Body of pancreas (tissue), 4 donors: ENCODE data around the gene ADAMTS17. TPM values are rescaled to one million over a fixed set of nuclear protein-coding genes. Genes with fewer than 3 reads are reported as not detected.

Source experiments
- ATAC-seq: fragments of 150-250 bp; one replicate; pipeline ENCODE4 v1.9.1; 2016
- DNase-seq, 4 donors: peaks; one replicate each; pipeline ENCODE4 v3.0.0-alpha.2; 2019
- H3K27ac ChIP-seq, 4 donors: fragments of 200-600 bp; sonication (generic); 1 replicate in 3 of 4; 2 replicates in 1 of 4; pipeline versions ENCODE4 v1.5.1 to v1.6.1; 2016 to 2019; ENCODE audit warnings: mild to moderate bottlenecking in 1 of 4, mixed read lengths in 1 of 4, moderate library complexity in 1 of 4
- H3K27me3 ChIP-seq, 2 donors: fragments of 200-600 bp; sonication (generic); one replicate each; pipeline ENCODE4 v1.6.0; 2016; ENCODE audit warnings: mild to moderate bottlenecking in 1 of 2
- H3K36me3 ChIP-seq, 2 donors: fragments of 200-600 bp; sonication (generic); replicated peaks in 1 of 2; 2 replicates each; pipeline ENCODE4 v1.5.1; 2016; ENCODE audit warnings: low read depth in 2 of 2; ENCODE audit not compliant: insufficient read depth in 1 of 2
- H3K4me1 ChIP-seq: fragments of 200-600 bp; sonication (generic); one replicate; pipeline ENCODE4 v1.6.0; 2016
- H3K4me3 ChIP-seq, 2 donors: fragments of 200-600 bp; sonication (generic); 1 replicate in 1 of 2; 2 replicates in 1 of 2; pipeline ENCODE4 v1.5.1; 2016 to 2019
- H3K9me3 ChIP-seq, 3 donors: fragments of 200-600 bp; sonication (generic); 1 replicate in 2 of 3; 2 replicates in 1 of 3; pipeline ENCODE4 v1.5.1; 2016
- CTCF ChIP-seq, 7 experiments: fragments of 450-650 bp in 4 of 7; fragments of 200-600 bp in 3 of 7; sonication (generic) in 3 of 7; IDR thresholded peaks; one replicate each; pipeline ENCODE4 v1.5.1; 2016 to 2019; ENCODE audit warnings: antibody characterized with exemption in 7 of 7
- POLR2A ChIP-seq, 3 donors: fragments of 450-650 bp; IDR thresholded peaks; one replicate each; pipeline ENCODE4 v1.6.1; 2016; ENCODE audit warnings: antibody characterized with exemption in 3 of 3, mild to moderate bottlenecking in 2 of 3
- WGBS, 2 donors: methylation state at CpG; one replicate each; pipeline ENCODE4 v1.1.5; 2017; 5-methylcytosine and 5-hydroxymethylcytosine counted together
- intact Hi-C: fragments of 100-400 bp; cut with DNase I; formaldehyde crosslinking; loops from one replicate; pipeline ENCODE4 v1.15.1; 2023
- total RNA-seq, 2 donors: library from RNA; depleted of rRNA; stranded (reverse); fragments of >200 nt; gene quantifications; one replicate each; pipeline ENCODE4 v1.1.0, GENCODE V29; 2016

ADAMTS17 gene
- total RNA-seq, 2 donors from 2014 or later = 24.6 to 26.0 TPM

DNA sequence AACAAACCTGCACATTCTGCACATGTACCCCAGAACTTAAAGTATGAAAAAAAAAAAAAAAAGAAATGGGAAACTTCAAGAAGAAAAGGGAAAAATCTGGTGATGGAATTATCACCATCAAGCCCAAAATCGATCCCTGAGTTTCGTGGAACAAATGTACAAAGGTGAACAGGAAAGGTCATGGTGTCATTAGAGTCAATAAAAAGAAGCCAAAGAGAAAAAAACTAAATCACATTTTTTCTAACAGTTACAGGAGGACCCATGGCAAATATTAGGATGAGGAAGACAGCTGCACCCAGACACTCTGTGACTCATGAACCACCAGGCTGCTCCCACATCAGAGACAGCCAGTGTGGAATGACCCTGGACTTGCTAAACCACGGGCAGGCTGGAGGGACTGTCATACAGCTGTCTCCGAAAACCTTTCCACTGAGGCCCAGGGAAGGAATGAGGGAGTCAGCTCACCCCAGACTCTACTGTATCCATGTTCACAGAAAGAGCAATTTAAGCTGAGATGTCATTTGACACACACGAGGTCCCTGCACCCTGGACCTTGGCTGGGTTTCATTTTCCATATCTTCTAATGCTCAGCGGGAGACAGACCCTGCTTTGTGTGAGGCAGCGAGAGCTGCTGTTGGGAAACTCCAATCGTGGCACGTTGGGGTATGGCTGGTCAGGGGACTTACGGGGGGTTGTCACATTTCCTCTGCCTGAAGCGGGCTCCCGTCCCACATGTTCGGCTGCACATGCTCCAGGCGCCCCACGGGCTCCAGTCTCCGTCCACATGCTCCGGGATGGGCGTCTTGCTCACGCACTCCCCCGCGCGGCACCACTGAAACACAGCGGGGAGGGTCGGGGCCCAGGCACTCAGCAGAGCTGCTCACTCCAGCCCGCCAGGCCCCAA lies 210.2 kb downstream of the ADAMTS17 start:
- Histone ChIP-seq H3K4me3 (no peak overlapping the region), H3K36me3 (no peaks in the 10 kb centered on the region), H3K27me3 (no peaks in the 10 kb centered on the region), H3K27ac (peak overlapping the region in 2 of 4 donors; percentile 31 to 48), H3K4me1 (no peaks in the 10 kb centered on the region), H3K9me3 (no peaks in the 10 kb centered on the region)
- intact Hi-C loops = no loop called here
- DNase-seq (peak; percentile 55 to 66 (median 63)), ATAC-seq (peak; percentile 76)
- TF ChIP-seq CTCF (IDR thresholded peaks at IDR 0.05) = peak; percentile 31 to 61 (median 46)
- no peak for TF ChIP-seq POLR2A (IDR thresholded peaks at IDR 0.05)
- WGBS, 2 donors = 50 to 80% methylated on average over 12 to 19 of the region's 25 CpGs

GRCh38 chr15:100129677-100130076 lies 212.1 kb downstream of the ADAMTS17 start:
- no peaks in the 10 kb centered on the region for H3K4me1 ChIP-seq
- no peak overlapping the region for H3K27ac ChIP-seq
- ATAC-seq = no peak
- no peaks in the 10 kb centered on the region for H3K9me3 ChIP-seq
- DNase-seq = no peak
- no peaks in the 10 kb centered on the region for H3K27me3 ChIP-seq
- TF ChIP-seq POLR2A (IDR thresholded peaks at IDR 0.05) (no peak), CTCF (IDR thresholded peaks at IDR 0.05) (no peak)
- no peaks in the 10 kb centered on the region for H3K36me3 ChIP-seq
- WGBS, 2 donors = 83 to 92% methylated on average over 9 of the region's 9 CpGs
- intact Hi-C loops = no loop called here
- no peak overlapping the region for H3K4me3 ChIP-seq

DNA sequence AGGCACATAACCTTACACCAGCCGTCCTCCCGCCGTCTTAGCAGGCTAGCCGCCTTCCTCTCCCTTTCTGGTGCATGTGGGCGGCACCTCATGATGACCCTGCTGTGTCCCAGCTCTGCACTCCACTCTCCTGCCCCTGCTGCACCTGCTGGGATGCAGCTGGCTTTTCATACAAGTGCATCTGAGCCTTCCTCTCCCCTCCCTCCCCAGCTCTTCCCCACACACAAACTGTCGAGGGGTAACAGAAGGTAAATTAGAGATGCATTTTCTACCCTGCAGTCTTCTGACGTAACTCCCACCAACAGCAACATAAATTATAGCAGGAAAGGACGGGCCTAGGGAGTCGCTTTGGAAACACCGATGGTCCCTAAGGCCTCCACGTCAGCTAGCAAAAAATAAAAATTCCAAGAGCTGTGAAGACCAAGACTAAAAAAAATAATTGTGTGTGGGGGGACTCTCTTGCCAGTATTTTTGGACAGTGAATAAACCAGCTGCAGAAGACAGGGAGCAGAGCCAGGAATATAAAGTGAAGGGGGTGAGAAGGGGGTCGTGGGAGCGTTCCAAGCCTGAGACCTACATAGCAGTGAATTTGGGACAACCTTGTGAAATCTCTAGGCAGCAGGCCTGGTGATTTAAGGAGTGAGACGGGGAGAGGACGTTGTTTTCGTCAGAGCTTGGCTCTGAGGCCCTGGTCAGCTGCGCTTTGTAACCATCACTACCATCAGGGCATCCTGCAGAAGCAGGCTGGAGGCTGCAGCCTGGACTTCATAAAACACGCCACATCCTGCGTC lies 216.2 kb downstream of the ADAMTS17 start:
- intact Hi-C loops = no loop called here
- Histone ChIP-seq H3K27ac (no peak overlapping the region), H3K4me3 (no peak overlapping the region), H3K36me3 (no peaks in the 10 kb centered on the region), H3K9me3 (peaks cover 0 to 10% (median 0%) of the 10 kb centered on the region in 3 donors), H3K27me3 (no peaks in the 10 kb centered on the region), H3K4me1 (no peaks in the 10 kb centered on the region)
- TF ChIP-seq POLR2A (IDR thresholded peaks at IDR 0.05) (no peak), CTCF (IDR thresholded peaks at IDR 0.05) (no peak)
- 82 to 89% methylated on average over 19 of the region's 19 CpGs for WGBS, 2 donors
- DNase-seq = peak; percentile 20 to 58 (median 39)
- peak; percentile 73 for ATAC-seq

DNA sequence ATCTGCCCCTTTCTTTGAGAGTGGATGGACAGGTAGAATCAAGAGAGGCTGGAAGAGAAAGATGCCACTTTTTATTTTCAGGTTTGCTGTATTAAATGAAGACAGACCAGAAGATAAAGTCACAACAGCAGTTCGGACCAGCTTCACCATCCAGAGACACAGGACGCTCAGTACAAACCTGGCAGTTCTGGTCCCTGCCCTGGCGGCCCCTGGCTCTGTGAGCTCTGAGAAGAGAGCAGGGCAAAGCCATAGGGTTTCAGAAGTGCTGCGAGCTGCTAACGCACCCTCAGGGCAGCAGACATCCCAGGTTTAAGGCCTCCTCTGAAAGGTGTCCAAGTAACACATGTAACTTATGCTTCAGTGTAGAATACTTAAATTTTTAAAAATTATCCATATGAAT lies 216.8 kb downstream of the ADAMTS17 start:
- Histone ChIP-seq H3K9me3 (peaks cover 0 to 10% (median 0%) of the 10 kb centered on the region in 3 donors), H3K4me1 (no peaks in the 10 kb centered on the region), H3K27ac (no peak overlapping the region), H3K36me3 (no peaks in the 10 kb centered on the region), H3K4me3 (no peak overlapping the region), H3K27me3 (no peaks in the 10 kb centered on the region)
- TF ChIP-seq CTCF (IDR thresholded peaks at IDR 0.05) (no peak), POLR2A (IDR thresholded peaks at IDR 0.05) (no peak)
- intact Hi-C loops = no loop called here
- DNase-seq (no peak), ATAC-seq (no peak)
- WGBS, 2 donors = 86 to 98% methylated on average over 5 of the region's 5 CpGs
